IMR-90 (cell line): ENCODE measurements around the gene IL34. TPM values are rescaled to one million over a fixed set of nuclear protein-coding genes. Genes with fewer than 3 reads are reported as not detected.

Experiments used
- ATAC-seq: fragments of 200-7000 bp; cut with Tn5 transposase; 2 replicates; pipeline ENCODE4 v1.9.1; 2020; ENCODE audit warnings: low read depth, mild to moderate bottlenecking, moderate library complexity
- BruUV-seq: library from RNA; stranded (reverse); fragments of 400-500 nt; replicated peaks from 2 replicates; lab custom pipeline; 2021; lab: Mats Ljungman, UMichigan
- CTCF ChIA-PET: fragments of 300-600 bp; formaldehyde crosslinking; extraction: SDS; loops from one replicate; lab custom pipeline; 2021; ENCODE audit warnings: antibody characterized with exemption; lab: Yijun Ruan, JAX
- POLR2A ChIA-PET: fragments of 300-600 bp; sonication (Branson Sonifier 250); formaldehyde crosslinking; loops from one replicate; lab custom pipeline; 2022; ENCODE audit warnings: antibody characterized with exemption; ENCODE audit not compliant: unreplicated experiment; lab: Charles Lee
- DNase-seq: peaks from one replicate; pipeline ENCODE4 v3.0.0; 2013
- H2AFZ ChIP-seq: replicated peaks from 2 replicates; pipeline ENCODE3; 2013; ENCODE audit warnings: low read length, mild to moderate bottlenecking; ENCODE audit not compliant: poor library complexity
- H2AK5ac ChIP-seq: 2 replicates; pipeline ENCODE4 v1.6.1; 2013; ENCODE audit warnings: low read depth, low read length, inconsistent platforms
- H2AK9ac ChIP-seq: replicated peaks from 2 replicates; pipeline ENCODE3; 2013; ENCODE audit warnings: mild to moderate bottlenecking, low read depth, low read length, moderate library complexity; ENCODE audit not compliant: poor library complexity
- H2BK120ac ChIP-seq: 2 replicates; pipeline ENCODE4 v1.6.1; 2013; ENCODE audit warnings: low read depth, low read length, inconsistent platforms
- H2BK15ac ChIP-seq: 3 replicates; pipeline ENCODE4 v1.6.1; 2013; ENCODE audit warnings: low read depth, low read length, inconsistent platforms
- H2BK20ac ChIP-seq: 2 replicates; pipeline ENCODE4 v1.6.1; 2013; ENCODE audit warnings: low read depth, mild to moderate bottlenecking, inconsistent platforms, low read length, moderate library complexity
- H2BK5ac ChIP-seq: 2 replicates; pipeline ENCODE4 v1.6.1; 2013; ENCODE audit warnings: mild to moderate bottlenecking, low read depth, low read length, inconsistent platforms; ENCODE audit not compliant: poor library complexity, severe bottlenecking
- H3K14ac ChIP-seq: replicated peaks from 2 replicates; pipeline ENCODE4 v1.6.1; 2013; ENCODE audit warnings: low read depth, low read length, inconsistent platforms
- H3K18ac ChIP-seq: 2 replicates; pipeline ENCODE4 v1.6.1; 2013; ENCODE audit warnings: low read depth, low read length, control low read depth
- H3K23ac ChIP-seq: 2 replicates; pipeline ENCODE4 v1.6.1; 2013; ENCODE audit warnings: low read depth, low read length, inconsistent platforms
- H3K27ac ChIP-seq: 2 replicates; pipeline ENCODE4 v1.5.1; 2013; ENCODE audit warnings: mild to moderate bottlenecking, control low read depth, low read length; ENCODE audit not compliant: insufficient read depth
- H3K27me3 ChIP-seq: 2 replicates; pipeline ENCODE4 v1.6.1; 2013; ENCODE audit warnings: low read length; ENCODE audit not compliant: control insufficient read depth, insufficient read depth
- H3K36me3 ChIP-seq: 2 replicates; pipeline ENCODE4 v1.6.1; 2013; ENCODE audit warnings: low read length, mixed read lengths; ENCODE audit not compliant: control insufficient read depth, insufficient read depth
- H3K4ac ChIP-seq: 2 replicates; pipeline ENCODE4 v1.6.1; 2013; ENCODE audit warnings: low read depth, low read length, inconsistent platforms
- H3K4me1 ChIP-seq: 2 replicates; pipeline ENCODE4 v1.6.1; 2013; ENCODE audit warnings: low read length, mixed read lengths; ENCODE audit not compliant: control insufficient read depth, insufficient read depth
- H3K4me2 ChIP-seq: 2 replicates; pipeline ENCODE4 v1.6.1; 2013; ENCODE audit warnings: low read depth, mild to moderate bottlenecking, control low read depth, low read length, moderate library complexity
- H3K4me3 ChIP-seq: 2 replicates; pipeline ENCODE4 v1.5.1; 2013; ENCODE audit warnings: low read depth, mild to moderate bottlenecking, control low read depth, low read length, moderate library complexity; ENCODE audit not compliant: insufficient read depth
- H3K56ac ChIP-seq: 2 replicates; pipeline ENCODE4 v1.6.1; 2013; ENCODE audit warnings: low read length, inconsistent platforms; ENCODE audit not compliant: insufficient read depth; ENCODE audit errors: extremely low read depth
- H3K79me1 ChIP-seq, 2 experiments: 2 replicates each; pipeline ENCODE4 v1.6.1; 2013; ENCODE audit warnings: low read length in 2 of 2, inconsistent platforms in 1 of 2, low read depth in 1 of 2
- H3K9ac ChIP-seq: 2 replicates; pipeline ENCODE4 v1.6.1; 2013; ENCODE audit warnings: low read depth, low read length, control low read depth
- H3K9me1 ChIP-seq: 2 replicates; pipeline ENCODE4 v1.6.1; 2013; ENCODE audit warnings: low read length, inconsistent platforms; ENCODE audit not compliant: insufficient read depth
- H3K9me3 ChIP-seq: 2 replicates; pipeline ENCODE4 v1.6.1; 2013; ENCODE audit warnings: low read length; ENCODE audit not compliant: control insufficient read depth, insufficient read depth
- H4K20me1 ChIP-seq: 2 replicates; pipeline ENCODE4 v1.6.1; 2013; ENCODE audit warnings: low read length, inconsistent platforms; ENCODE audit not compliant: insufficient read depth
- H4K5ac ChIP-seq: 2 replicates; pipeline ENCODE4 v1.6.1; 2013; ENCODE audit warnings: mild to moderate bottlenecking, low read depth, low read length, control low read depth
- H4K8ac ChIP-seq, 2 experiments: 2 replicates each; pipeline ENCODE4 v1.6.1; 2013; ENCODE audit warnings: low read depth in 2 of 2, low read length in 2 of 2, control low read depth in 1 of 2, inconsistent platforms in 1 of 2
- H4K91ac ChIP-seq: 2 replicates; pipeline ENCODE4 v1.6.1; 2013; ENCODE audit warnings: low read depth, low read length, inconsistent platforms; ENCODE audit not compliant: insufficient read depth
- BHLHE40 ChIP-seq: fragments of 150-350 bp; IDR thresholded peaks from 2 replicates; pipeline ENCODE4 v1.6.1; 2016; ENCODE audit warnings: mild to moderate bottlenecking, low read depth, low read length
- CEBPB ChIP-seq: IDR thresholded peaks from 2 replicates; pipeline ENCODE4 v1.6.1; 2012; ENCODE audit warnings: low read depth, low read length, improper control_type of control experiment
- CHD1 ChIP-seq: IDR thresholded peaks from 2 replicates; pipeline ENCODE4 v1.6.1; 2012; ENCODE audit warnings: low read depth, low read length, improper control_type of control experiment
- CTCF ChIP-seq: conservative IDR thresholded peaks from 2 replicates; pipeline ENCODE4 v1.5.1; 2012; ENCODE audit warnings: mild to moderate bottlenecking, low read depth, low read length, improper control_type of control experiment
- FOS ChIP-seq: fragments of 150-350 bp; IDR thresholded peaks from 2 replicates; pipeline ENCODE4 v1.6.1; 2016; ENCODE audit warnings: low read depth, low read length
- MAFK ChIP-seq: IDR thresholded peaks from 2 replicates; pipeline ENCODE4 v1.6.1; 2012; ENCODE audit warnings: low read depth, low read length, improper control_type of control experiment
- MAZ ChIP-seq: IDR thresholded peaks from 2 replicates; pipeline ENCODE4 v1.6.1; 2012; ENCODE audit warnings: low read depth, mild to moderate bottlenecking, low read length, improper control_type of control experiment, moderate library complexity, borderline replicate concordance
- MXI1 ChIP-seq: IDR thresholded peaks from 2 replicates; pipeline ENCODE4 v1.6.1; 2012; ENCODE audit warnings: low read depth, mild to moderate bottlenecking, low read length, moderate library complexity, borderline replicate concordance
- NFE2L2 ChIP-seq: fragments of 150-350 bp; IDR thresholded peaks from 2 replicates; pipeline ENCODE4 v1.6.1; 2016; ENCODE audit warnings: low read depth, mild to moderate bottlenecking, low read length
- POLR2A ChIP-seq: IDR thresholded peaks from 2 replicates; pipeline ENCODE4 v1.6.1; 2012; ENCODE audit warnings: mild to moderate bottlenecking, low read depth, low read length
- RAD21 ChIP-seq: IDR thresholded peaks from 2 replicates; pipeline ENCODE4 v1.6.1; 2012; ENCODE audit warnings: low read length, improper control_type of control experiment
- USF2 ChIP-seq: fragments of 150-350 bp; IDR thresholded peaks from 2 replicates; pipeline ENCODE4 v1.6.1; 2017; ENCODE audit warnings: mild to moderate bottlenecking, antibody characterized with exemption, low read length, low read depth
- WGBS, 2 experiments: methylation state at CpG; one replicate each; pipeline versions ENCODE4 v1.1.5 to v1.1.7; 2013; ENCODE audit warnings: missing lambda C conversion rate in 2 of 2; ENCODE audit not compliant: insufficient read length in 1 of 2; ENCODE audit errors: extremely low coverage in 2 of 2; 5-methylcytosine and 5-hydroxymethylcytosine counted together
- dilution Hi-C: fragments of 300-500 bp; cut with HindIII; formaldehyde crosslinking; loops from one replicate; pipeline ENCODE4 v1.14.3; 2018; ENCODE audit warnings: low sequenced_read_pairs; ENCODE audit not compliant: unreplicated experiment
- in situ Hi-C: fragments of 300-500 bp; cut with MboI; formaldehyde crosslinking; loops from 3 replicates; pipeline ENCODE4 v1.14.3; 2019; ENCODE audit warnings: low sequenced_read_pairs, inconsistent platforms, mixed read lengths
- intact Hi-C: fragments of 100-400 bp; cut with micrococcal nuclease; formaldehyde crosslinking; loops from 2 replicates; pipeline ENCODE4 v1.10.0; 2022
- polyA plus RNA-seq, 3 experiments: library from polyadenylated mRNA; depleted of rRNA; stranded (reverse); fragments of >200 nt; gene quantifications; 2 replicates each; pipeline ENCODE4 v1.2.3, GENCODE V29; 2012; ENCODE audit warnings: low replicate concordance in 1 of 3
- total RNA-seq: library from RNA; depleted of rRNA; stranded (reverse); fragments of >200 nt; gene quantifications from 2 replicates; pipeline ENCODE4 v1.2.3, GENCODE V29; 2012

The IL34 gene
- total and polyA plus RNA-seq, 2 of the 4 experiments (the other 2 are of a cell fraction) = 1.3 to 2.5 TPM

GRCh38 chr16:70661918-70662641 lies 15.7 kb downstream of the IL34 start (continued):
- no peak for TF ChIP-seq CTCF

GRCh38 chr16:70662991-70663523 lies 16.7 kb downstream of the IL34 start:
- no peak overlapping the region for H3K23ac ChIP-seq
- POLR2A ChIA-PET = no interaction called here
- no peak overlapping the region for H3K18ac ChIP-seq
- H2BK120ac ChIP-seq = no peak overlapping the region
- no peak overlapping the region for H2BK15ac ChIP-seq
- no peak overlapping the region for H2AK5ac ChIP-seq
- no peak overlapping the region for H3K4me2 ChIP-seq
- H3K9me3 ChIP-seq = no peaks in the 10 kb centered on the region
- BruUV-seq = no TSS peak
- H4K91ac ChIP-seq = no peak overlapping the region
- no peak overlapping the region for H2AFZ ChIP-seq
- H3K4me1 ChIP-seq = peaks cover 3% of the 10 kb centered on the region; the same call in 1 of the 2 replicates
- dilution Hi-C loops (no loop called here), in situ Hi-C loops (no loop called here), intact Hi-C loops (no loop called here)
- no peak overlapping the region for H3K4ac ChIP-seq
- H3K27me3 ChIP-seq = no peaks in the 10 kb centered on the region
- H3K9me1 ChIP-seq = no peaks in the 10 kb centered on the region
- H2BK5ac ChIP-seq = no peak overlapping the region
- H3K4me3 ChIP-seq = no peak overlapping the region
- H2AK9ac ChIP-seq = no peak overlapping the region
- no peak overlapping the region for H4K8ac ChIP-seq
- CTCF ChIA-PET = no interaction called here
- no peak overlapping the region for H2BK20ac ChIP-seq
- DNase-seq (no peak), ATAC-seq (no peak)
- no peak overlapping the region for H3K14ac ChIP-seq
- H4K5ac ChIP-seq = no peak overlapping the region
- peaks cover 53% of the 10 kb centered on the region for H3K36me3 ChIP-seq
- peaks cover 64% of the 10 kb centered on the region for H4K20me1 ChIP-seq
- WGBS, 2 experiments = 63% methylated on average over 2 of the region's 13 CpGs; no CpG with 5 or more reads in 1 of the 2 experiments
- no peak overlapping the region for H3K9ac ChIP-seq
- H3K79me1 ChIP-seq = peaks cover 4 to 45% of the 10 kb centered on the region in 2 experiments
- no peak overlapping the region for H3K27ac ChIP-seq
- H3K56ac ChIP-seq = no peak overlapping the region
- TF ChIP-seq MAZ (no peak), CEBPB (no peak), NFE2L2 (no peak), MAFK (no peak), RAD21 (no peak), POLR2A (no peak), FOS (no peak), CHD1 (no peak), BHLHE40 (no peak), CTCF (no peak), USF2 (no peak), MXI1 (no peak)
